Gastrocnemius medialis (tissue), 4 donors: ENCODE results near the gene RARRES2. TPM values are rescaled to one million over a fixed set of nuclear protein-coding genes. Genes with fewer than 3 reads are reported as not detected.
A peak's percentile ranks its signal among the peaks of the same experiment; 100 is the strongest.

ENCODE experiments used
- ATAC-seq, 2 donors: fragments of 150-250 bp; one replicate each; pipeline ENCODE4 v1.9.1; 2016
- DNase-seq, 2 donors: peaks; one replicate each; pipeline ENCODE4 v3.0.0-alpha.2; 2019
- H3K27ac ChIP-seq, 4 donors: fragments of 200-600 bp; sonication (generic); 1 replicate in 1 of 4; 2 replicates in 3 of 4; pipeline ENCODE4 v1.5.1; 2016 to 2018; ENCODE audit warnings: mild to moderate bottlenecking in 2 of 4, moderate library complexity in 1 of 4
- H3K27me3 ChIP-seq, 3 donors: fragments of 200-600 bp; sonication (generic) in 2 of 3; 1 replicate in 1 of 3; 2 replicates in 2 of 3; pipeline versions ENCODE4 v1.5.1 to v1.6.0; 2016 to 2019; ENCODE audit warnings: mild to moderate bottlenecking in 1 of 3, moderate library complexity in 1 of 3
- H3K36me3 ChIP-seq, 2 donors: fragments of 200-600 bp; sonication (generic) in 1 of 2; one replicate each; pipeline ENCODE4 v1.5.1; 2017 to 2018
- H3K4me1 ChIP-seq, 2 donors: fragments of 200-600 bp; sonication (generic) in 1 of 2; one replicate each; pipeline ENCODE4 v1.5.1; 2016 to 2017; ENCODE audit warnings: mild to moderate bottlenecking in 2 of 2
- H3K4me3 ChIP-seq, 4 donors: fragments of 200-600 bp; sonication (generic) in 3 of 4; 1 replicate in 1 of 4; 2 replicates in 3 of 4; pipeline ENCODE4 v1.5.1; 2016 to 2019; ENCODE audit warnings: mild to moderate bottlenecking in 2 of 4
- H3K9me3 ChIP-seq, 3 donors: fragments of 200-600 bp; sonication (generic) in 2 of 3; 1 replicate in 1 of 3; 2 replicates in 2 of 3; pipeline ENCODE4 v1.5.1; 2016 to 2019
- CTCF ChIP-seq, 5 experiments: fragments of 450-650 bp in 3 of 5; fragments of 200-600 bp in 2 of 5; sonication (generic) in 2 of 5; IDR thresholded peaks in 4 of 5; conservative IDR thresholded peaks in 1 of 5; 1 replicate in 4 of 5; 2 replicates in 1 of 5; pipeline ENCODE4 v1.5.1; 2016 to 2019; ENCODE audit warnings: antibody characterized with exemption in 5 of 5, mild to moderate bottlenecking in 3 of 5, moderate library complexity in 3 of 5
- POLR2A ChIP-seq, 2 donors: fragments of 450-650 bp; IDR thresholded peaks; one replicate each; pipeline ENCODE4 v1.6.1; 2017; ENCODE audit warnings: antibody characterized with exemption in 2 of 2, mild to moderate bottlenecking in 2 of 2, moderate library complexity in 2 of 2
- in situ Hi-C, 4 donors: fragments of 200-750 bp; cut with MboI; loops; one replicate each; pipeline versions ENCODE4 v1.15.0 to v1.8.0; 2017; ENCODE audit warnings: low sequenced_read_pairs in 4 of 4
- intact Hi-C: fragments of 100-400 bp; cut with DNase I; formaldehyde crosslinking; loops from one replicate; pipeline ENCODE4 v1.15.1; 2023; ENCODE audit warnings: low total_unique reads
- total RNA-seq, 4 donors: library from RNA; depleted of rRNA; stranded (reverse); fragments of >200 nt; gene quantifications; one replicate each; pipeline versions ENCODE4 v1.1.0 to v1.2.3, GENCODE V29; 2016

The RARRES2 gene
- total RNA-seq, 4 donors from 2014 or later = 4.7 to 14.3 (median 6.5) TPM

GRCh38 chr7:150327308-150327707, 14.1 kb downstream of the RARRES2 start:
- no peak overlapping the region for H3K27ac ChIP-seq
- intact Hi-C loops (no loop called here), in situ Hi-C loops (no loop called here)
- H3K36me3 ChIP-seq = no peaks in the 10 kb centered on the region
- no peak for TF ChIP-seq POLR2A (IDR thresholded peaks at IDR 0.05)
- no peak for TF ChIP-seq CTCF (IDR thresholded peaks at IDR 0.05 in 4 of 5, conservative IDR thresholded peaks at IDR 0.05 in 1 of 5)
- H3K4me1 ChIP-seq = peaks cover 4 to 7% of the 10 kb centered on the region in 2 donors
- DNase-seq (no peak), ATAC-seq (no peak)
- H3K9me3 ChIP-seq = no peaks in the 10 kb centered on the region
- peaks cover 0 to 8% (median 7%) of the 10 kb centered on the region in 3 donors for H3K27me3 ChIP-seq
- H3K4me3 ChIP-seq = no peak overlapping the region

GRCh38 chr7:150326657-150327268, 14.7 kb downstream of the RARRES2 start:
- H3K4me1 ChIP-seq = peaks cover 4 to 7% of the 10 kb centered on the region in 2 donors
- TF ChIP-seq CTCF (IDR thresholded peaks at IDR 0.05 in 4 of 5, conservative IDR thresholded peaks at IDR 0.05 in 1 of 5) (no peak), POLR2A (IDR thresholded peaks at IDR 0.05) (no peak)
- H3K36me3 ChIP-seq = no peaks in the 10 kb centered on the region

GRCh38 chr7:150325901-150326300, 15.5 kb downstream of the RARRES2 start:
- DNase-seq = no peak
- in situ Hi-C loops = no loop called here
- Histone ChIP-seq H3K9me3 (no peaks in the 10 kb centered on the region), H3K27ac (no peak overlapping the region), H3K27me3 (peaks cover 0 to 8% (median 7%) of the 10 kb centered on the region in 3 donors), H3K4me3 (no peak overlapping the region), H3K4me1 (peaks cover 4 to 7% of the 10 kb centered on the region in 2 donors), H3K36me3 (no peaks in the 10 kb centered on the region)
- no peak for ATAC-seq
- TF ChIP-seq POLR2A (IDR thresholded peaks at IDR 0.05) (no peak), CTCF (IDR thresholded peaks at IDR 0.05 in 4 of 5, conservative IDR thresholded peaks at IDR 0.05 in 1 of 5) (no peak)
- intact Hi-C loops = no loop called here

More at GRCh38 chr7:150326657-150327268, 14.7 kb downstream of the RARRES2 start:
- in situ Hi-C loops (no loop called here), intact Hi-C loops (no loop called here)
- Histone ChIP-seq H3K27ac (no peak overlapping the region), H3K4me3 (no peak overlapping the region), H3K27me3 (peaks cover 0 to 8% (median 7%) of the 10 kb centered on the region in 3 donors), H3K9me3 (no peaks in the 10 kb centered on the region)
- DNase-seq (no peak), ATAC-seq (no peak)

GRCh38 chr7:150325110-150325611, 16.3 kb downstream of the RARRES2 start:
- Histone ChIP-seq H3K27ac (no peak overlapping the region), H3K4me1 (peaks cover 4 to 7% of the 10 kb centered on the region in 2 donors), H3K36me3 (no peaks in the 10 kb centered on the region), H3K9me3 (no peaks in the 10 kb centered on the region), H3K27me3 (peaks cover 0 to 8% (median 7%) of the 10 kb centered on the region in 3 donors), H3K4me3 (no peak overlapping the region)
- DNase-seq (no peak), ATAC-seq (peak; percentile 47 to 55)
- intact Hi-C loops = no loop called here
- in situ Hi-C loops = no loop called here
- TF ChIP-seq CTCF (IDR thresholded peaks at IDR 0.05 in 4 of 5, conservative IDR thresholded peaks at IDR 0.05 in 1 of 5) = no peak
